Vagina (tissue), 2 donors: Measurements from ENCODE around the gene CPD. TPM values are rescaled to one million over a fixed set of nuclear protein-coding genes. Genes with fewer than 3 reads are reported as not detected.

ENCODE experiments used
- DNase-seq, 2 donors: peaks; one replicate each; pipeline ENCODE4 v3.0.0-alpha.2; 2017; ENCODE audit errors: extremely low spot score in 2 of 2
- H3K27ac ChIP-seq: fragments of 200-600 bp; sonication (generic); one replicate; pipeline ENCODE4 v1.5.1; 2019
- H3K27me3 ChIP-seq: fragments of 200-600 bp; sonication (generic); one replicate; pipeline ENCODE4 v1.5.1; 2019
- H3K36me3 ChIP-seq, 2 donors: fragments of 200-600 bp; sonication (generic); one replicate each; pipeline ENCODE4 v1.5.1; 2017 to 2019
- H3K4me1 ChIP-seq: fragments of 200-600 bp; sonication (generic); one replicate; pipeline ENCODE4 v1.5.1; 2019
- H3K4me3 ChIP-seq, 2 donors: fragments of 200-600 bp; sonication (generic); 1 replicate in 1 of 2; 2 replicates in 1 of 2; pipeline ENCODE4 v1.5.1; 2016 to 2019
- H3K9me3 ChIP-seq: fragments of 200-600 bp; sonication (generic); one replicate; pipeline ENCODE4 v1.5.1; 2019
- CTCF ChIP-seq, 3 experiments: fragments of 450-650 bp in 2 of 3; fragments of 200-600 bp in 1 of 3; sonication (generic) in 1 of 3; IDR thresholded peaks; one replicate each; pipeline ENCODE4 v1.5.1; 2017 to 2019; ENCODE audit warnings: antibody characterized with exemption in 3 of 3, mild to moderate bottlenecking in 2 of 3, moderate library complexity in 2 of 3
- POLR2A ChIP-seq, 2 donors: fragments of 450-650 bp; IDR thresholded peaks; one replicate each; pipeline ENCODE4 v1.6.1; 2017; ENCODE audit warnings: antibody characterized with exemption in 2 of 2, mild to moderate bottlenecking in 2 of 2, moderate library complexity in 2 of 2
- POLR2AphosphoS5 ChIP-seq, 2 donors: sonication (generic); formaldehyde crosslinking; IDR thresholded peaks; one replicate each; pipeline ENCODE4 v1.9.0; 2017; ENCODE audit warnings: antibody characterized with exemption in 2 of 2, mild to moderate bottlenecking in 2 of 2, low read depth in 1 of 2; ENCODE audit not compliant: insufficient read depth in 1 of 2
- intact Hi-C: fragments of 100-400 bp; cut with DNase I; formaldehyde crosslinking; loops from one replicate; pipeline ENCODE4 v1.15.1; 2023
- total RNA-seq: library from RNA; depleted of rRNA; stranded (reverse); fragments of >200 nt; gene quantifications from one replicate; pipeline ENCODE4 v1.2.3, GENCODE V29; 2016

The CPD gene
- total RNA-seq, 1 donor from 2014 or later, result 56.5 TPM

- DNase-seq, result no peak
- H3K27me3 ChIP-seq, result no peaks in the 10 kb centered on the region
- H3K4me1 ChIP-seq, result peaks cover 37% of the 10 kb centered on the region
- intact Hi-C loops, result no loop called here
- no peaks in the 10 kb centered on the region for H3K9me3 ChIP-seq
- no peak overlapping the region for H3K27ac ChIP-seq
- H3K4me3 ChIP-seq, result no peak overlapping the region
- TF ChIP-seq CTCF (IDR thresholded peaks at IDR 0.05), result no peak
- no peak for TF ChIP-seq POLR2AphosphoS5 (IDR thresholded peaks at IDR 0.05; ENCODE audit: insufficient read depth in 1 of 2, low read depth in 1 of 2)
- no peak for TF ChIP-seq POLR2A (IDR thresholded peaks at IDR 0.05)
- no peaks in the 10 kb centered on the region for H3K36me3 ChIP-seq
These were observed 1.9 kb upstream of the CPD start for GRCh38 chr17:30376621-30377452.

- TF ChIP-seq POLR2A (IDR thresholded peaks at IDR 0.05) (no peak), CTCF (IDR thresholded peaks at IDR 0.05) (no peak), POLR2AphosphoS5 (IDR thresholded peaks at IDR 0.05; ENCODE audit: insufficient read depth in 1 of 2, low read depth in 1 of 2) (no peak)
- intact Hi-C loops, result no loop called here
- Histone ChIP-seq H3K4me3 (peak overlapping the region; percentile 53 to 86), H3K27ac (peak overlapping the region; percentile 82), H3K4me1 (peaks cover 46% of the 10 kb centered on the region), H3K9me3 (no peaks in the 10 kb centered on the region), H3K36me3 (no peaks in the 10 kb centered on the region), H3K27me3 (no peaks in the 10 kb centered on the region)
- no peak for DNase-seq
These were observed 1.0 kb upstream of the CPD start for GRCh38 chr17:30377574-30378240.

- intact Hi-C loops, result no loop called here
- Histone ChIP-seq H3K27ac (peak overlapping the region; percentile 82), H3K4me3 (peak overlapping the region; percentile 53 to 86), H3K4me1 (peaks cover 52% of the 10 kb centered on the region), H3K36me3 (no peaks in the 10 kb centered on the region), H3K9me3 (no peaks in the 10 kb centered on the region), H3K27me3 (no peaks in the 10 kb centered on the region)
- DNase-seq, result no peak
- TF ChIP-seq POLR2A (IDR thresholded peaks at IDR 0.05) (no peak), POLR2AphosphoS5 (IDR thresholded peaks at IDR 0.05; ENCODE audit: insufficient read depth in 1 of 2, low read depth in 1 of 2) (peak in 1 of 2 donors; percentile 74), CTCF (IDR thresholded peaks at IDR 0.05) (no peak)
These were observed 394 bp upstream of the CPD start for GRCh38 chr17:30378241-30378824.

- H3K36me3 ChIP-seq, result no peaks in the 10 kb centered on the region
- no peak for DNase-seq
- TF ChIP-seq POLR2A (IDR thresholded peaks at IDR 0.05), result no peak
- no peaks in the 10 kb centered on the region for H3K27me3 ChIP-seq
- H3K4me3 ChIP-seq, result peak overlapping the region; percentile 53 to 86
- H3K9me3 ChIP-seq, result no peaks in the 10 kb centered on the region
- H3K4me1 ChIP-seq, result peaks cover 59% of the 10 kb centered on the region
- H3K27ac ChIP-seq, result peak overlapping the region; percentile 83
- intact Hi-C loops, result no loop called here
These were observed 676 bp downstream of the CPD start for GRCh38 chr17:30379303-30379902.

GRCh38 chr17:30379903-30380381, 1.2 kb downstream of the CPD start:
- H3K36me3 ChIP-seq, result no peaks in the 10 kb centered on the region
- peaks cover 59% of the 10 kb centered on the region for H3K4me1 ChIP-seq
- H3K4me3 ChIP-seq, result peak overlapping the region; percentile 53 to 86
- no peaks in the 10 kb centered on the region for H3K27me3 ChIP-seq
- H3K9me3 ChIP-seq, result no peaks in the 10 kb centered on the region
- intact Hi-C loops, result no loop called here
- peak overlapping the region; percentile 83 for H3K27ac ChIP-seq
- no peak for DNase-seq
- no peak for TF ChIP-seq CTCF (IDR thresholded peaks at IDR 0.05)
- no peak for TF ChIP-seq POLR2AphosphoS5 (IDR thresholded peaks at IDR 0.05; ENCODE audit: insufficient read depth in 1 of 2, low read depth in 1 of 2)
- no peak for TF ChIP-seq POLR2A (IDR thresholded peaks at IDR 0.05)
